MCF 10A (cell line): ENCODE data around the gene KCNIP3. TPM values are rescaled to one million over a fixed set of nuclear protein-coding genes. Genes with fewer than 3 reads are reported as not detected.

Experiments
- BruUV-seq: library from RNA; stranded (reverse); fragments of 400-500 nt; replicated peaks from 2 replicates; lab custom pipeline; 2021; lab: Mats Ljungman, UMichigan
- CTCF ChIA-PET: fragments of 300-600 bp; sonication (Branson Sonifier 250); formaldehyde crosslinking; extraction: SDS; loops from one replicate; lab custom pipeline; 2021; ENCODE audit warnings: antibody characterized with exemption, inconsistent platforms; lab: Yijun Ruan, JAX
- POLR2A ChIA-PET: fragments of 300-600, 350-650 bp; sonication (Branson Sonifier 250); formaldehyde crosslinking; extraction: SDS; loops from one replicate; lab custom pipeline; 2020; ENCODE audit warnings: antibody characterized with exemption, inconsistent platforms; lab: Yijun Ruan, JAX
- DNase-seq: peaks from one replicate; pipeline ENCODE4 v3.0.0-alpha.2; 2018; ENCODE audit not compliant: unreplicated experiment
- H3K27ac Mint-ChIP-seq: one replicate; pipeline ENCODE4 v1.8.0; 2022; ENCODE audit warnings: mild to moderate bottlenecking, low read depth, mixed read lengths; ENCODE audit not compliant: unreplicated experiment
- H3K27me3 Mint-ChIP-seq: one replicate; pipeline ENCODE4 v1.8.0; 2022; ENCODE audit warnings: mixed read lengths; ENCODE audit not compliant: insufficient read depth, unreplicated experiment
- H3K36me3 Mint-ChIP-seq: one replicate; pipeline ENCODE4 v1.8.0; 2022; ENCODE audit warnings: mild to moderate bottlenecking, moderate library complexity, mixed read lengths; ENCODE audit not compliant: insufficient read depth, unreplicated experiment
- H3K4me1 Mint-ChIP-seq: one replicate; pipeline ENCODE4 v1.8.0; 2022; ENCODE audit warnings: mixed read lengths; ENCODE audit not compliant: insufficient read depth, unreplicated experiment
- H3K4me3 Mint-ChIP-seq: one replicate; pipeline ENCODE4 v1.8.0; 2022; ENCODE audit warnings: mild to moderate bottlenecking, moderate library complexity, mixed read lengths; ENCODE audit not compliant: unreplicated experiment
- H3K9me3 Mint-ChIP-seq: one replicate; pipeline ENCODE4 v1.8.0; 2022; ENCODE audit warnings: mixed read lengths; ENCODE audit not compliant: unreplicated experiment
- CTCF ChIP-seq: fragments of 200-600 bp; IDR thresholded peaks from one replicate; pipeline ENCODE4 v1.8.0; 2022; ENCODE audit warnings: antibody characterized with exemption, mild to moderate bottlenecking; ENCODE audit not compliant: unreplicated experiment
- intact Hi-C: fragments of 100-400 bp; cut with micrococcal nuclease; formaldehyde crosslinking; loops from 2 replicates; pipeline ENCODE4 v1.14.1; 2022
- total RNA-seq: library from RNA; stranded (reverse); gene quantifications from 2 replicates; pipeline ENCODE4 v1.2.3, GENCODE V29; 2022

KCNIP3 gene
- total RNA-seq, 1 experiment from 2014 or later: 15.6 TPM

DNA sequence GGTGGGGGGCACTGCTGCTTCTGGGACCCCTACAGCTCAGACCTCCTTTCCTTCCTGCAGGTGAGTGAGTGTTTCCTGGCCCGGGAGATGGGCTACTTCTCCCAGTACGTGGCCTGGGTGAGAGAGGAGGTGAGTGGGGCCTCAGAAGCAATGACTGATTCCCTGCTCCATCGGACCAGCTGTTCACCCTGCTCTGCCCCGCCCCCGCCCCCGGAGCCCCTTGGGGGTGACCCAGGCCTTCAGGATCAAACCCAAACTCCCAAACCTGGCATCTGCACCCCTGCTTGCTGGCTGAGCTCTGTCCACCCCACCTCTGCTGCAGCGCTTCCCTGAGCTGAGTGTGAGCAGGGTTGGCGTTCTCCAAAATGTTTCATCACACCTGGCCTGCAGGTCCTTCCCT lies 9.8 kb upstream of the KCNIP3 start:
- ChIA-PET CTCF (interaction anchor here (0.7 to 2.6 kb wide), 5 partner anchors 10 to 58 kb away, joined by 3 to 13 read pairs (median 3); no protein-coding TSS in a partner anchor), POLR2A (no interaction called here)
- BruUV-seq: no TSS peak
- no peak for DNase-seq
- Mint-ChIP-seq H3K4me1 (peaks cover under 1% of the 10 kb centered on the region), H3K9me3 (peaks cover 10% of the 10 kb centered on the region), H3K4me3 (no peak overlapping the region), H3K27ac (no peak overlapping the region), H3K36me3 (no peaks in the 10 kb centered on the region), H3K27me3 (no peaks in the 10 kb centered on the region)
- intact Hi-C loops: no loop called here
- no peak for TF ChIP-seq CTCF

- peaks cover 5% of the 10 kb centered on the region for H3K4me1 Mint-ChIP-seq
- ChIA-PET POLR2A (no interaction called here), CTCF (interaction anchor here (0.6 to 2.6 kb wide), 4 partner anchors 10 to 60 kb away, joined by 3 to 13 read pairs (median 4); no protein-coding TSS in a partner anchor)
- intact Hi-C loops: no loop called here
- H3K4me3 Mint-ChIP-seq: no peak overlapping the region
- no peaks in the 10 kb centered on the region for H3K27me3 Mint-ChIP-seq
- H3K27ac Mint-ChIP-seq: no peak overlapping the region
- DNase-seq: no peak
- no peak for TF ChIP-seq CTCF
- no TSS peak for BruUV-seq
- peaks cover 10% of the 10 kb centered on the region for H3K9me3 Mint-ChIP-seq
- no peaks in the 10 kb centered on the region for H3K36me3 Mint-ChIP-seq
Measured at GRCh38 chr2:95287806-95288205, 9.3 kb upstream of the KCNIP3 start.

DNA sequence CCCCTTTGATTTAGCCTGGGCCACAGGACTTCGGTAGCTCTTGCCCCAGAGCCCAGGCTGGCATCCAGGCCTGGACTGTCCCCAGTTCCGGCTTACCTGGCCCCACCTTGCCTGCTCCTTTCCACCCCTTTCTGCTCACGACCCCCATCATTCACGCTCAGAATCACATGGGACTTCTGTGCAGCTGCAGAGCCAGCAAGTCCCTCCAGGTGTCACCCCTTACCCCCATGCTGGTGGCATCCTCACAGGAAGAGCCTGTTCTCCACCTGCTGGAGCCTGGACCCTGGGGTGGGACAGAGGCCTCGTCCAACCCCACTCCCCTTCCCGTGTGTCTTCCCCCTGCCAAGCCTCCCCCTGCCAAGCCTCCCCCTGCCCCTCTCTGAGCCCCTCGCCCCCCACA lies 7.9 kb upstream of the KCNIP3 start:
- intact Hi-C loops: no loop called here

GRCh38 chr2:95291222-95291621 lies 5.9 kb upstream of the KCNIP3 start:
- Mint-ChIP-seq H3K27me3 (no peaks in the 10 kb centered on the region), H3K4me3 (no peak overlapping the region), H3K9me3 (peaks cover 10% of the 10 kb centered on the region), H3K27ac (no peak overlapping the region), H3K4me1 (peaks cover 10% of the 10 kb centered on the region), H3K36me3 (no peaks in the 10 kb centered on the region)
- ChIA-PET CTCF (interaction anchor here (1.4 to 3.0 kb wide), 4 partner anchors 8 to 438 kb away, joined by 3 to 10 read pairs (median 6); no protein-coding TSS in a partner anchor), POLR2A (interaction anchor here (2.9 kb wide), 1 partner anchor 14 kb away, joined by 11 read pairs; no protein-coding TSS in a partner anchor)
- no peak for DNase-seq
- intact Hi-C loops: no loop called here
- no peak for TF ChIP-seq CTCF
- no TSS peak for BruUV-seq

More for the DNA sequence above, 7.9 kb upstream of the KCNIP3 start:
- Mint-ChIP-seq H3K27me3 (no peaks in the 10 kb centered on the region), H3K4me1 (peaks cover 10% of the 10 kb centered on the region), H3K36me3 (no peaks in the 10 kb centered on the region), H3K4me3 (no peak overlapping the region), H3K27ac (no peak overlapping the region), H3K9me3 (peaks cover 10% of the 10 kb centered on the region)
- TF ChIP-seq CTCF: no peak
- POLR2A ChIA-PET: interaction anchor here (1.3 kb wide), 1 partner anchor 11 kb away, joined by 4 read pairs; no protein-coding TSS in a partner anchor
- CTCF ChIA-PET: interaction anchor here (0.8 to 1.6 kb wide), 3 partner anchors 11 to 58 kb away, joined by 3 to 6 read pairs (median 4); no protein-coding TSS in a partner anchor
- no peak for DNase-seq
- no TSS peak for BruUV-seq
